Peyer's patch (tissue), 4 donors: ENCODE measurements around the gene P2RX2. TPM values are rescaled to one million over a fixed set of nuclear protein-coding genes. Genes with fewer than 3 reads are reported as not detected.
A peak's percentile ranks its signal among the peaks of the same experiment; 100 is the strongest.

ENCODE experiments used
- DNase-seq, 3 donors: peaks; one replicate each; pipeline ENCODE4 v3.0.0-alpha.2; 2017 to 2019
- H3K27ac ChIP-seq, 4 donors: fragments of 200-600 bp; sonication (generic); one replicate each; pipeline ENCODE4 v1.5.1; 2016 to 2019
- H3K27me3 ChIP-seq, 2 donors: fragments of 200-600 bp; sonication (generic); one replicate each; pipeline ENCODE4 v1.5.1; 2019
- H3K36me3 ChIP-seq, 3 donors: fragments of 200-600 bp; sonication (generic); one replicate each; pipeline ENCODE4 v1.5.1; 2016 to 2019
- H3K4me1 ChIP-seq, 4 donors: fragments of 200-600 bp; sonication (generic); one replicate each; pipeline ENCODE4 v1.5.1; 2016 to 2019
- H3K4me3 ChIP-seq, 4 donors: fragments of 200-600 bp; sonication (generic); 1 replicate in 3 of 4; 2 replicates in 1 of 4; pipeline ENCODE4 v1.5.1; 2016 to 2019; ENCODE audit warnings: mild to moderate bottlenecking in 1 of 4
- H3K9me3 ChIP-seq, 4 donors: fragments of 200-600 bp; sonication (generic); one replicate each; pipeline ENCODE4 v1.5.1; 2016 to 2019; ENCODE audit warnings: mild to moderate bottlenecking in 1 of 4
- POLR2A ChIP-seq, 2 donors: fragments of 450-650 bp; IDR thresholded peaks; one replicate each; pipeline ENCODE4 v1.5.1; 2017; ENCODE audit warnings: antibody characterized with exemption in 2 of 2, mild to moderate bottlenecking in 2 of 2, moderate library complexity in 2 of 2
- total RNA-seq, 4 donors: library from RNA; depleted of rRNA; stranded (reverse); fragments of >200 nt; gene quantifications; one replicate each; pipeline ENCODE4 v1.1.0, GENCODE V29; 2016
- TF ChIP-seq, protein P1 (sequence below), 6 experiments: fragments of 450-650 bp in 4 of 6; fragments of 200-600 bp in 2 of 6; sonication (generic) in 1 of 6; IDR thresholded peaks; one replicate each; pipeline ENCODE4 v1.5.1; 2017 to 2019; ENCODE audit warnings: antibody characterized with exemption in 6 of 6, mild to moderate bottlenecking in 3 of 6, moderate library complexity in 1 of 6

P2RX2 gene
- 1 to 10 TPM in 3 of 4 donors, not detected in 1; 3.8 to 4.7 (median 4.1) TPM for total RNA-seq

DNA sequence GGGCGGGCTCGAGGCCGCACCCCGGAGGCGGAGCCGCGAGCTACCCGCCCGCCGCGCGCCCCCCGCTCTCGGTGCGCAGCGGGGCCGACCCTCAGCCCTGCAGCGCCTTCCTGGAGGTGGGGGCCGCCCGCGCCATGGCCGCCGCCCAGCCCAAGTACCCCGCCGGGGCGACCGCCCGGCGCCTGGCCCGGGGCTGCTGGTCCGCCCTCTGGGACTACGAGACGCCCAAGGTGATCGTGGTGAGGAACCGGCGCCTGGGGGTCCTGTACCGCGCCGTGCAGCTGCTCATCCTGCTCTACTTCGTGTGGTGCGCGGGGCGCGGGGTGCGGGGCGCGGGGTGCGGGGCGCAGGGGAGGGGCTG lies at the start of gene P2RX2:
TSS of gene P2RX2 (plus strand) at position 94 of the 361 bp plus-strand sequence. CDS start at position 135, 41 bp downstream.
- peaks cover 0 to 26% of the 10 kb centered on the region in 2 donors for H3K27me3 ChIP-seq
- H3K36me3 ChIP-seq: no peaks in the 10 kb centered on the region
- peaks cover 0 to 19% (median 0%) of the 10 kb centered on the region in 4 donors for H3K4me1 ChIP-seq
- DNase-seq: no peak
- H3K9me3 ChIP-seq: peaks cover 0 to 13% (median 7%) of the 10 kb centered on the region in 4 donors
- H3K4me3 ChIP-seq: peak within 1 kb of the TSS in 3 of 4 donors; percentile 29 to 32 (median 32)
- no peak within 1 kb of the TSS for H3K27ac ChIP-seq
- TF ChIP-seq POLR2A (IDR thresholded peaks at IDR 0.05): no peak
- TF ChIP-seq, protein P1, sequence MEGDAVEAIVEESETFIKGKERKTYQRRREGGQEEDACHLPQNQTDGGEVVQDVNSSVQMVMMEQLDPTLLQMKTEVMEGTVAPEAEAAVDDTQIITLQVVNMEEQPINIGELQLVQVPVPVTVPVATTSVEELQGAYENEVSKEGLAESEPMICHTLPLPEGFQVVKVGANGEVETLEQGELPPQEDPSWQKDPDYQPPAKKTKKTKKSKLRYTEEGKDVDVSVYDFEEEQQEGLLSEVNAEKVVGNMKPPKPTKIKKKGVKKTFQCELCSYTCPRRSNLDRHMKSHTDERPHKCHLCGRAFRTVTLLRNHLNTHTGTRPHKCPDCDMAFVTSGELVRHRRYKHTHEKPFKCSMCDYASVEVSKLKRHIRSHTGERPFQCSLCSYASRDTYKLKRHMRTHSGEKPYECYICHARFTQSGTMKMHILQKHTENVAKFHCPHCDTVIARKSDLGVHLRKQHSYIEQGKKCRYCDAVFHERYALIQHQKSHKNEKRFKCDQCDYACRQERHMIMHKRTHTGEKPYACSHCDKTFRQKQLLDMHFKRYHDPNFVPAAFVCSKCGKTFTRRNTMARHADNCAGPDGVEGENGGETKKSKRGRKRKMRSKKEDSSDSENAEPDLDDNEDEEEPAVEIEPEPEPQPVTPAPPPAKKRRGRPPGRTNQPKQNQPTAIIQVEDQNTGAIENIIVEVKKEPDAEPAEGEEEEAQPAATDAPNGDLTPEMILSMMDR (IDR thresholded peaks at IDR 0.05): no peak

DNA sequence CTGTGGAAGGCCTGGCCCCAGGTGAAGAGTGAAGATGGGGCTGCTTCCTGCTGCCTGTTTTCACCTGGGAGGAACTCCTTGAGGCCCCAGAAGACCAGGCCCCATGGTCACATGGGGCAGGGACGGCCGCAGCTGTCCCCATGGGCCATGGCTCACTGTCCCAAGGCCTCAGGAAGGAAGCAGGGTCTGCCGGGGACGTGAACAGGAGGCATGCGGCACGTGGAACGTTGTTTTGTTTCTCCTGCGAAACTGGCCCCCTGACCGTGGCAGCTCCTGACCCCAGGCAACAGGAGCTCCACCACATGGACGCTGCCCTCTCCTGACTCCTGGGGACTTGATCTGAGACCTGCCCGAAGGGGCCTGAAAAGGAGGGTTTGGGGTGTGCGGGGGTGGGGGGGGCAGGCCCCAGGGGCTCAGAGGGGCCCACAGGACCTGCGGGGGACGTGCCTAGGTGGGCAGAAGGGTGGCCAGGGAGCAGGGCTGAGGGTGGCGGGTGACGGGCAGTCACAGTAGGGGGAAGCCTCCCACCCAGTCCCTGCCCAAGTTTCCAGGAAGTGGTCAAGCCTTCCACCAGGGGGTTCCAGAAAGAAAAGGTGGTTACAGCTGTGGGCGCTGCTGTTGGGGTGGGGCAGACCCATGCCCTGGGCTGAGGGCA lies 49.6 kb upstream of the P2RX2 start:
- TF ChIP-seq, protein P1 (IDR thresholded peaks at IDR 0.05): no peak
- TF ChIP-seq POLR2A (IDR thresholded peaks at IDR 0.05): no peak

DNA sequence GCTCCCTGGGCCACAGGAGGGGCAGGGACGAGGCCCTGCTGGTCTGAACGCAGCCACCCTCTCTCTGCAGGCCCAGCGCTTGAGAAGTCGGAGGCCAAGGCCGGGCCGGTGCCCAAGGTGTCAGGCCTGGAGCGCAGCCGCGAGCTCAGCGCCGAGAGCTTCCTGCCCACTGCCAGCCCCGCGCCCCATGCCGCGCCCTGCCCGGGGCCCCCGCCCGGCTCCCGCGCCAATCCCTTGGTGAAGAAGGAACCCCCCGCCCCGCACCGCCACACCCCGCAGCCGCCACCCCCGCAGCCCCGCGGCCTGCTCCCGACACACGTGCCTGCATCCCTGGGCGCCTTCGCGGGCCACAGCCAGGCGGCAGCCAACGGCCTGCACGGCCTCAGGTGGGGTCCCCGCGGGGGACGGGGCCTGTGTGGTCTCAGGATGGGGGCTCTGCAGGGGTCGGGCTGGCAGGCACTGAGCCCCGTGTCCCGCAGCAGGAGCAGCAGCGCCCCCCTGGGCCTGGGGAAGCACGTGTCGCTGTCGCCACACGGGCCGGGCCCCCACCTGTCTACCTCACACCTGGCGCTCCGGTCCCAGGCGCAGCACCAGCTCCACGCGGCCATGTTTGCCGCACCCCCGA lies 48.6 kb upstream of the P2RX2 start:
- TF ChIP-seq, protein P1 (IDR thresholded peaks at IDR 0.05): no peak
- no peak for TF ChIP-seq POLR2A (IDR thresholded peaks at IDR 0.05)
- no peaks in the 10 kb centered on the region for H3K27me3 ChIP-seq

More for the DNA sequence above, 49.6 kb upstream of the P2RX2 start:
- Histone ChIP-seq H3K9me3 (no peaks in the 10 kb centered on the region), H3K27ac (no peak overlapping the region), H3K4me1 (no peaks in the 10 kb centered on the region), H3K27me3 (no peaks in the 10 kb centered on the region), H3K4me3 (no peak overlapping the region), H3K36me3 (peaks cover 0 to 37% (median 0%) of the 10 kb centered on the region in 3 donors)
- DNase-seq: no peak

DNA sequence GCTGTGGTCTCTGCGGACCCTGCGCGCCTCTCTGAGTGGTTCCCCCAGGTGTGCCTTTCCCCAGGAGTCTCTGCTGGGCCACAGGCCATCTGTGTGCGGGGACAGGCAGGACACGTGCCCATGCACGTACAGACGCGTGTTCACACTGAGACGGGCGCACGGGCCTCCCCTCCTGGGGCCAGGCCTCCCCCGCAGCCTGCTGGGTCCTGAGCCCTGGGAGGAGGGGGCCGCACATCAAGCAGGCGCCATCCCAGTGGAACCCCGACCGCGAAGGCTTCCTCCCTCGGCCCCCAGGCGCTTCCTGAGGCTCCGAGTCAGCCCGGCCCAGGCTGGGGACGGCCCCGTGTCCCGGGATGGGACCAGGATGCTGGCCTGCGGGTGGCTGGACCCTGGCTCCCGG lies 47.9 kb upstream of the P2RX2 start:
- H3K27me3 ChIP-seq: no peaks in the 10 kb centered on the region
- DNase-seq: no peak
- H3K36me3 ChIP-seq: peaks cover 0 to 45% (median 0%) of the 10 kb centered on the region in 3 donors
- no peak overlapping the region for H3K4me3 ChIP-seq
- TF ChIP-seq, protein P1 (IDR thresholded peaks at IDR 0.05): no peak
- TF ChIP-seq POLR2A (IDR thresholded peaks at IDR 0.05): no peak
- no peaks in the 10 kb centered on the region for H3K9me3 ChIP-seq
- no peaks in the 10 kb centered on the region for H3K4me1 ChIP-seq
- no peak overlapping the region for H3K27ac ChIP-seq

More for the DNA sequence above, 48.6 kb upstream of the P2RX2 start:
- H3K36me3 ChIP-seq: peaks cover 0 to 47% (median 0%) of the 10 kb centered on the region in 3 donors
- H3K4me3 ChIP-seq: no peak overlapping the region
- no peaks in the 10 kb centered on the region for H3K4me1 ChIP-seq
- no peaks in the 10 kb centered on the region for H3K9me3 ChIP-seq
- DNase-seq: no peak
- no peak overlapping the region for H3K27ac ChIP-seq

DNA sequence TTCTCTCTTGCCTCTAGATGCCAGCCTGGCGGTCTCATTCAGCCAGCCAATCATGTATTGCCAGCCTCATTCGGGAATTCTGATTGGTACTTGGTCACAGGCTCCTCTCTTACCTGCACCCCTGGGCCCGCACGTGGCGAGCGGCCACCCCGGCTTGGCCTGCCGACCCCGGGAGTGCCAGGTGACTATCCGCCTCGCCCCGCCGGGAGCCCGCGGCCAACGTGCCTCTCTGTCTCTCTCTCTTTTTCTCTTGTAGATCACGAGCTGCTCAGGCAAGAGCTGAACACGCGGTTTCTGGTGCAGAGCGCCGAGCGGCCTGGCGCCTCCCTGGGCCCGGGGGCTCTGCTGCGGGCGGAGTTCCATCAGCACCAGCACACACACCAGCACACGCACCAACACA lies 47.5 kb upstream of the P2RX2 start:
- H3K9me3 ChIP-seq: no peaks in the 10 kb centered on the region
- H3K27me3 ChIP-seq: no peaks in the 10 kb centered on the region
- H3K4me3 ChIP-seq: no peak overlapping the region
- TF ChIP-seq, protein P1 (IDR thresholded peaks at IDR 0.05): no peak
- TF ChIP-seq POLR2A (IDR thresholded peaks at IDR 0.05): no peak
- DNase-seq: no peak
- H3K27ac ChIP-seq: no peak overlapping the region
- H3K4me1 ChIP-seq: no peaks in the 10 kb centered on the region
- H3K36me3 ChIP-seq: peaks cover 0 to 48% (median 0%) of the 10 kb centered on the region in 3 donors
